Small intestine (tissue), 7 donors: Measurements from ENCODE around the gene PDE1A. TPM values are rescaled to one million over a fixed set of nuclear protein-coding genes. Genes with fewer than 3 reads are reported as not detected.

Experiments used
- DNase-seq, 2 donors: peaks; one replicate each; pipeline versions ENCODE4 v3.0.0 to v3.0.0-alpha.2; 2013
- FAIRE-seq: peaks from 2 replicates; lab custom pipeline; 2012; peaks lifted over from hg19 to GRCh38; lab: Jason Lieb, UNC
- H3K27ac ChIP-seq, 3 donors: one replicate each; pipeline ENCODE4 v1.5.1; 2013; ENCODE audit warnings: low read length in 2 of 3, mild to moderate bottlenecking in 2 of 3, control low read depth in 1 of 3, inconsistent platforms in 1 of 3, low read depth in 1 of 3, moderate library complexity in 1 of 3
- H3K27me3 ChIP-seq, 3 donors: one replicate each; pipeline ENCODE4 v1.6.1; 2013; ENCODE audit warnings: low read length in 3 of 3, inconsistent platforms in 1 of 3; ENCODE audit not compliant: control insufficient read depth in 3 of 3, insufficient read depth in 3 of 3
- H3K36me3 ChIP-seq, 3 donors: one replicate each; pipeline ENCODE4 v1.6.1; 2013; ENCODE audit warnings: low read length in 3 of 3, inconsistent platforms in 1 of 3, low read depth in 1 of 3, mild to moderate bottlenecking in 1 of 3, moderate library complexity in 1 of 3; ENCODE audit not compliant: control insufficient read depth in 3 of 3, insufficient read depth in 2 of 3
- H3K4me1 ChIP-seq, 3 donors: one replicate each; pipeline ENCODE4 v1.6.1; 2013; ENCODE audit warnings: low read length in 2 of 3, inconsistent platforms in 1 of 3, low read depth in 1 of 3, mild to moderate bottlenecking in 1 of 3, moderate library complexity in 1 of 3; ENCODE audit not compliant: control insufficient read depth in 3 of 3, insufficient read depth in 2 of 3
- H3K4me3 ChIP-seq, 3 donors: one replicate each; pipeline ENCODE4 v1.5.1; 2013; ENCODE audit warnings: low read length in 3 of 3, control low read depth in 1 of 3, inconsistent platforms in 1 of 3, low read depth in 1 of 3, mild to moderate bottlenecking in 1 of 3, moderate library complexity in 1 of 3
- H3K9me3 ChIP-seq, 2 donors: one replicate each; pipeline ENCODE4 v1.6.1; 2013; ENCODE audit warnings: low read depth in 1 of 2, low read length in 1 of 2; ENCODE audit not compliant: control insufficient read depth in 2 of 2, insufficient read depth in 1 of 2
- WGBS, 3 donors: extraction: QIAGEN DNeasy Blood & Tissue Kit; methylation state at CpG; one replicate each; pipeline ENCODE4 v1.1.7; 2013; 5-methylcytosine and 5-hydroxymethylcytosine counted together
- polyA plus RNA-seq, 4 donors: library from polyadenylated mRNA; stranded (reverse) in 3 of 4; unstranded in 1 of 4; fragments of 200-250 nt in 3 of 4; fragments of 120-200 nt in 1 of 4; gene quantifications; one replicate each; pipeline versions ENCODE4 v1.2.1 to v1.2.3, GENCODE V29; 2013
- donor health status: healthy with polysubstance abuse.
- donor health status: control.
- donor health status: control.
- donor health status: Bipolar disorder and iron deficiency.
- donor health status: healthy.

Gene PDE1A
- polyA plus RNA-seq, 4 donors = 3.5 to 9.7 (median 3.6) TPM; not detected in 1

DNA sequence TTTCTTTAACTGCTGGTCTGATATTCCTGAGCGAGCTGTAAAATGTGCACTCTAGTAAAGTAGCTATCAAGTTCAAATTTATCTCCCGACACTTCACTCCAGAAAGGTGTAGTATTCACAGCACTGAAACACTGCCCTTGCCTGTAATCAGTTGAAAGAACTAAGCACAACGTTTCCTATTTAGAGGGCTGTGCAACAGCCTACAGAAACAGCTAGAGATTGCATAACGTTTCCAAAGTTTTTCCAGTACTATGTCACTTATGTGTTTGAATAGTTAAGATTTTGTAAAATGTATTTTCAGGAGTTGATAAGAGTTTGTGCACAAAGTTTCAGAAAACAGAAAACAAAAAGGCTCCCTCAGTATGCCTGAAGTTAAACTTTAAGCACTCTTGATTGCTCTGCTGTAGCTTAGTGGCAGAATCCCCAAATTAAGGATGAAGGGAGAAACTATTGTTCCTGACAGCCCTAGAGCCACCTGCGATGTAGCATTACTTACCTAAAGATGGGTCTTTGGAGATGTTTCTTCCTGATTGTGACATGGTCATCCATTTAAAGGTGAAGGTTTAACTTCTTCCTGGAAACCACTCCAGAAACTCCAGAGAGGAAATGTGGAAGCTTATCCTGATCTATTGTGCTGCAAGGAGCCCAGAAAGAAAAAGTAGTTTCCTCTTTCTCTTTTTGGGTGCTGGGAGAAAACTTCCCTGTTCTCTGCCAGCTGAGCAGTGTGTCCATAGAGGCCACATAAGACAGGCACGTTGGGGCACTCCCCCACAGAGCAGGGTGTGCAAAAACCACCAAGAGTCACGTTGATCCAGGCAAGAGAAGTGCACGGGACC, 536 bp downstream of the PDE1A start:
- Histone ChIP-seq H3K27ac (peak overlapping the region in 2 of 3 donors; percentile 61 to 83), H3K4me3 (peak overlapping the region in 2 of 3 donors; percentile 25 to 46), H3K36me3 (no peaks in the 10 kb centered on the region), H3K27me3 (no peaks in the 10 kb centered on the region), H3K9me3 (no peaks in the 10 kb centered on the region), H3K4me1 (no peaks in the 10 kb centered on the region)
- FAIRE-seq (no peak), DNase-seq (no peak)
- WGBS, 3 donors = 14 to 22% (median 15%) methylated on average over 8 of the region's 8 CpGs

DNA sequence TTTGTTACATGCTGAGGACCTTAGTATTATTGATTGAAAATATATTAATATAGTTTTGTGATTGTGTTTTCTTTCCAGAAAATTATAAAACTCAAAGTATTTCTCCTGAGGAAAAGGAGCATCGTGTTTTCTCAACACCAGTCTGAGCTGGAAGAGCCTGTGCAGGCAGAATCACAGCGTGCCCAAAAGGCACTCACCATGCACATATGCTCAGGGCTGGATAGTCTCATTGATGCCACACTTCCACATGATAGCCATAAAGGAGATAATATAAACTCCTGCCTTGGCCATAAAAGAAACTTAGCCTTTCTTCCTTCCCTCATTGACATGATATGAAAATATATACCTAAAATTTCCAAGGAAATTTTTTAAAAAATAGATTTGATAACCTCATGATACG, 4.0 kb downstream of the PDE1A start:
- no peaks in the 10 kb centered on the region for H3K9me3 ChIP-seq
- DNase-seq (no peak), FAIRE-seq (no peak)
- H3K4me3 ChIP-seq = no peak overlapping the region
- H3K27me3 ChIP-seq = no peaks in the 10 kb centered on the region
- no peaks in the 10 kb centered on the region for H3K4me1 ChIP-seq
- no peaks in the 10 kb centered on the region for H3K36me3 ChIP-seq
- 65 to 79% (median 74%) methylated on average over 3 of the region's 3 CpGs for WGBS, 3 donors
- no peak overlapping the region for H3K27ac ChIP-seq

DNA sequence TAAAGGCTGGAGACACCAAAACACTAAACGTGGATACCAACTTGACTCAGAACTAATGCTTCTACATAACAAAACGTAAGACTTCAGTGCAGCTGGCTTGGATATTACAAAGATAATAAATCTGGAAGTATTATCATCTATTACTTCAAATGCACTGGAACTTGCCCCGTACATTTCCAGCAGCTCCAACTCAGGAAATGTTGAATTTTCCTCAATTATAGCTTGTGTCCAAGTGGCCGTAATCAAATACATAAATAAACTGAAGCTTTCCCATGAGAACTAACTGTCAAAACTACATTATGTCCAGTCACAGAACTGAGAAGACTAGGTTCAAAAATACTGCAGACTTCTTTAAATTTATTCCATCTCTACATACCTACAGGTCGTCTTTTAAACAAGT, 6.2 kb downstream of the PDE1A start:
- no peaks in the 10 kb centered on the region for H3K36me3 ChIP-seq
- no peaks in the 10 kb centered on the region for H3K9me3 ChIP-seq
- no peak overlapping the region for H3K4me3 ChIP-seq
- FAIRE-seq (no peak), DNase-seq (no peak)
- H3K4me1 ChIP-seq = no peaks in the 10 kb centered on the region
- no peaks in the 10 kb centered on the region for H3K27me3 ChIP-seq
- WGBS, 3 donors = 55 to 61% (median 56%) methylated on average over 5 of the region's 5 CpGs
- H3K27ac ChIP-seq = no peak overlapping the region

GRCh38 chr2:182416861-182417260, 10.0 kb downstream of the PDE1A start:
- no peaks in the 10 kb centered on the region for H3K4me1 ChIP-seq
- no peak overlapping the region for H3K4me3 ChIP-seq
- H3K27ac ChIP-seq = no peak overlapping the region
- DNase-seq (no peak), FAIRE-seq (no peak)
- WGBS, 3 donors = 81 to 86% (median 86%) methylated on average over 5 of the region's 5 CpGs
- H3K36me3 ChIP-seq = no peaks in the 10 kb centered on the region
- H3K9me3 ChIP-seq = no peaks in the 10 kb centered on the region
- no peaks in the 10 kb centered on the region for H3K27me3 ChIP-seq

- H3K4me3 ChIP-seq = no peak overlapping the region
- no peaks in the 10 kb centered on the region for H3K4me1 ChIP-seq
- 82 to 90% (median 86%) methylated on average over 4 of the region's 4 CpGs for WGBS, 3 donors
- H3K27ac ChIP-seq = no peak overlapping the region
- FAIRE-seq (no peak), DNase-seq (no peak)
- H3K27me3 ChIP-seq = no peaks in the 10 kb centered on the region
- no peaks in the 10 kb centered on the region for H3K36me3 ChIP-seq
- H3K9me3 ChIP-seq = no peaks in the 10 kb centered on the region
Measured at GRCh38 chr2:182416191-182416590, 10.6 kb downstream of the PDE1A start.

DNA sequence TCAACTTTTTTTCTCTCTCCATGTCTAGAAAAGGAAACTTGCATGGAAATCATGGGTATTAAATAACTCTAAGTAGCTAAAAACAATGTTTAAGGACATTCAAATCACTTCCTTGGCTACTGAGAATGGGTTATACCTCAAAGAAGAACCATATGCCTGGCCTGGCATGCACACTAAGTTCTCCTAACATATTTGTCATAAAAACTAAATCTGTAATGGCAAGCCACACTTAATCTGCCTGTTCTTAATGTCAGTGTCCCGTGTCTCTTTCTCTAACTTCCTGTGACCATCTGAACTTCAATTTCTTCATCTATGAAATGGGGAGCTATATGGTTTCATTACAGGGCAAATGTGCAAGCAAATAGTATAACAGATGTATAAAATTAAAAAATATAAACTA, 11.1 kb downstream of the PDE1A start:
- no peaks in the 10 kb centered on the region for H3K4me1 ChIP-seq
- no peak for FAIRE-seq
- WGBS, 3 donors = 62 to 74% (median 67%) methylated on average over 1 of the region's 1 CpG
- H3K9me3 ChIP-seq = no peaks in the 10 kb centered on the region
- no peaks in the 10 kb centered on the region for H3K27me3 ChIP-seq
- no peaks in the 10 kb centered on the region for H3K36me3 ChIP-seq
- no peak overlapping the region for H3K4me3 ChIP-seq
- no peak for DNase-seq
- H3K27ac ChIP-seq = no peak overlapping the region

DNA sequence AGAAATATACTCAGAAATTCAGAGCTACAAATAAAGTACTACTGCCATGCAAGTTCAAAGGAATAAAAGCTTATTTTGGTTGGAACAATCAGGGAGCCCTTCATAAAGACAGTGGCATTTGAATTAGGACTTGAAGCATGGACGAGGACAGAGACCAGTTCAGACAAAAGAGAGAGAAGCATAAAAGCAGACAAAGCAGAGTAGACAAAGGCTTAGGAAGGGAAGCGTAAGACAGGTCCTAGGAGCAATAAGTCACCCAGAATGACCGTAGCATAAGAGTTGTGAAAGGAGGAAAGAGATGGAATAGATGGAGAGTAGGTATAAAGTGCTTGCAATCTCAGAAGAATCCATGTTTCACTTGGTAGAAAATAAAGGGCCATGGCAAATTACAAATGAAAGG, 14.0 kb downstream of the PDE1A start:
- no peaks in the 10 kb centered on the region for H3K9me3 ChIP-seq
- no peaks in the 10 kb centered on the region for H3K4me1 ChIP-seq
- no peak for FAIRE-seq
- H3K27me3 ChIP-seq = no peaks in the 10 kb centered on the region
- H3K27ac ChIP-seq = no peak overlapping the region
- WGBS, 3 donors = 60 to 83% (median 65%) methylated on average over 3 of the region's 3 CpGs
- H3K36me3 ChIP-seq = no peaks in the 10 kb centered on the region
- DNase-seq = no peak
- no peak overlapping the region for H3K4me3 ChIP-seq

- no peaks in the 10 kb centered on the region for H3K36me3 ChIP-seq
- no peak for FAIRE-seq
- WGBS, 3 donors = 69 to 76% (median 73%) methylated on average over 2 of the region's 2 CpGs
Measured at GRCh38 chr2:182410120-182410519, 16.7 kb downstream of the PDE1A start.

GRCh38 chr2:182406221-182406620, 20.6 kb downstream of the PDE1A start:
- H3K4me1 ChIP-seq = no peaks in the 10 kb centered on the region
- FAIRE-seq (no peak), DNase-seq (no peak)
- no peak overlapping the region for H3K27ac ChIP-seq
- no peaks in the 10 kb centered on the region for H3K36me3 ChIP-seq
- H3K27me3 ChIP-seq = no peaks in the 10 kb centered on the region
- H3K4me3 ChIP-seq = no peak overlapping the region
- H3K9me3 ChIP-seq = no peaks in the 10 kb centered on the region
- 50 to 71% (median 68%) methylated on average over 1 of the region's 1 CpG for WGBS, 3 donors

More at GRCh38 chr2:182410120-182410519, 16.7 kb downstream of the PDE1A start:
- H3K4me1 ChIP-seq = no peaks in the 10 kb centered on the region
- DNase-seq = no peak
- no peaks in the 10 kb centered on the region for H3K9me3 ChIP-seq
- no peak overlapping the region for H3K27ac ChIP-seq
- H3K4me3 ChIP-seq = no peak overlapping the region
- H3K27me3 ChIP-seq = no peaks in the 10 kb centered on the region
